Measurements from ENCODE around the gene VSIR. TPM values are rescaled to one million over a fixed set of nuclear protein-coding genes. Genes with fewer than 3 reads are reported as not detected.

VSIR gene
- total RNA-seq, 4 donors from 2014 or later: 37.8 to 118 (median 90.3) TPM

- Histone ChIP-seq H3K27ac (replicated peaks in 1 of 4) (no peak overlapping the region), H3K36me3 (peaks cover 70 to 99% (median 98%) of the 10 kb centered on the region in 4 donors), H3K4me1 (peaks cover 19 to 30% (median 25%) of the 10 kb centered on the region in 4 donors), H3K4me3 (no peak overlapping the region), H3K9me3 (no peaks in the 10 kb centered on the region), H3K27me3 (no peaks in the 10 kb centered on the region)
- DNase-seq (ENCODE audit: extremely low spot score): no peak
- TF ChIP-seq POLR2A (IDR thresholded peaks at IDR 0.05; ENCODE audit: low read depth) (no peak), CTCF (IDR thresholded peaks at IDR 0.05) (no peak), EP300 (IDR thresholded peaks at IDR 0.05) (no peak), POLR2AphosphoS5 (IDR thresholded peaks at IDR 0.05) (no peak)
- intact Hi-C loops (cut with DNase I): loop anchor here (10.0 kb wide), 2 partner anchors 255 to 505 kb away; partner anchors contain the start of gene SLC29A3
- 96% methylated on average over 5 of the region's 18 CpGs for WGBS
Measured at GRCh38 chr10:71819441-71819861, 46.1 kb upstream of the VSIR start.

GRCh38 chr10:71818674-71819260, 45.4 kb upstream of the VSIR start:
- peaks cover 70 to 96% (median 91%) of the 10 kb centered on the region in 4 donors for H3K36me3 ChIP-seq
- H3K27me3 ChIP-seq: no peaks in the 10 kb centered on the region
- H3K4me3 ChIP-seq: no peak overlapping the region
- DNase-seq (ENCODE audit: extremely low spot score): no peak
- no peak for TF ChIP-seq CTCF (IDR thresholded peaks at IDR 0.05)
- H3K9me3 ChIP-seq: no peaks in the 10 kb centered on the region
- WGBS: 93% methylated on average over 7 of the region's 14 CpGs
- intact Hi-C loops (cut with DNase I): loop anchor here (10.0 kb wide), 2 partner anchors 254 to 504 kb away; partner anchors contain the start of gene SLC29A3
- peaks cover 19 to 37% (median 28%) of the 10 kb centered on the region in 4 donors for H3K4me1 ChIP-seq
- H3K27ac ChIP-seq (replicated peaks in 1 of 4): peak overlapping the region; percentile 36 to 56 (median 46)

- intact Hi-C loops (cut with DNase I): loop anchor here (10.0 kb wide), 2 partner anchors 253 to 503 kb away; partner anchors contain the start of gene SLC29A3
- peaks cover 64 to 89% (median 83%) of the 10 kb centered on the region in 4 donors for H3K36me3 ChIP-seq
- H3K9me3 ChIP-seq: no peaks in the 10 kb centered on the region
- no peak overlapping the region for H3K4me3 ChIP-seq
- TF ChIP-seq POLR2AphosphoS5 (IDR thresholded peaks at IDR 0.05) (peak; percentile 24 to 44), EP300 (IDR thresholded peaks at IDR 0.05) (no peak)
- peaks cover 22 to 41% (median 30%) of the 10 kb centered on the region in 4 donors for H3K4me1 ChIP-seq
- no peak for DNase-seq (ENCODE audit: extremely low spot score)
- 58% methylated on average over 9 of the region's 9 CpGs for WGBS
- H3K27me3 ChIP-seq: no peaks in the 10 kb centered on the region
- H3K27ac ChIP-seq (replicated peaks in 1 of 4): peak overlapping the region; percentile 36 to 56 (median 46)
Measured at GRCh38 chr10:71817831-71818655, 44.7 kb upstream of the VSIR start.

GRCh38 chr10:71816936-71817618, 43.8 kb upstream of the VSIR start:
- H3K9me3 ChIP-seq: no peaks in the 10 kb centered on the region
- no peak for DNase-seq (ENCODE audit: extremely low spot score)
- TF ChIP-seq EP300 (IDR thresholded peaks at IDR 0.05): no peak
- TF ChIP-seq POLR2A (IDR thresholded peaks at IDR 0.05; ENCODE audit: low read depth): no peak
- no peak for TF ChIP-seq POLR2AphosphoS5 (IDR thresholded peaks at IDR 0.05)
- TF ChIP-seq CTCF (IDR thresholded peaks at IDR 0.05): no peak
- intact Hi-C loops (cut with DNase I): loop anchor here (10.0 kb wide), 2 partner anchors 252 to 502 kb away; partner anchors contain the start of gene SLC29A3
- H3K27ac ChIP-seq (replicated peaks in 1 of 4): peak overlapping the region; percentile 6 to 55 (median 42)
- 64% methylated on average over 7 of the region's 8 CpGs for WGBS
- H3K36me3 ChIP-seq: peaks cover 62 to 80% (median 74%) of the 10 kb centered on the region in 4 donors
- H3K4me1 ChIP-seq: peaks cover 31 to 50% (median 39%) of the 10 kb centered on the region in 4 donors
- no peak overlapping the region for H3K4me3 ChIP-seq
- H3K27me3 ChIP-seq: no peaks in the 10 kb centered on the region
